ENCODE results near the gene PEMT.

PEMT gene

DNA sequence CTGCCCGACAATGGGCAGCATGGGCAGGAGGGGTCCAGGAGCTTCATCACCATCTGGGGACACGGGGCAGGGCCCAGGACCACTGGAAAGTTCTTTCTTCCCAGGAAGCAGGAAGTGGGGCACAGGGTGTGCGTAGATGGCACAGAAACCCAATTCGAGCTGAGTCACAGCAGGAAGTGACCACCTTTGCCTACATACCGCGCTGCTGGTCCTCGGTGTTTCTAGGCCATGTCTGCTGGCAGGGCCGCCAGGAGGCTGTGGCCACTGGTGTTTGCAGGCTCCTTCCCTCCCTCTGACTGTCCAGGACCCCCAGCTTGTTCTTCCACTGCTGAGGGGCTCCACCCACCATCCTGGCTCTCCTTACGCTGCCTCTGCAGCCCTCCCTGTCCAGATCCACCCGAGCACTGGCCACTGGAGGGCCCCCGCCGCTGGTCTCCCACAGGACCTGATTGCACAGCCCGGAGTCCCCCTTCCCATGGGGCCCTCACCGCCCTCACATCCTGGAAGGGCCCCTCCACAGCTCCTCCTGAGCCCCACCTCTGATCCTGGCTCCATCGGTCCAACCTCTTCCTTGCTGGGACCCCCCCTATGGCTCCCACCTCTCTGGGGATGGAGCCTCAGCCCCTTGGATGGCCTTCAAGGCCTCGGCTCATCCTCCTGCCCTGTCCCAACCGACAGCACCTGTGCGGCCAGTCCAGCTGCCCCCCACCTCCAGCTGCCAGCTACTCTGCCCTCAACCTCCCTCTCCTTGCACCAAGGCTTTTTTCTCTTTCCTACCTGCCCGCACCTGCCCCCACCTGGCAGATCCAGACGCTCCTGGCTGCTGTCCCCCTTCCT lies 80.8 kb downstream of the PEMT start:
- Histone ChIP-seq H3K27me3 (ENCODE audit: insufficient read depth, low read length) (no peaks in the 10 kb centered on the region), H3K9me2 (ENCODE audit: low read depth, low read length) (no peaks in the 10 kb centered on the region), H3F3A (ENCODE audit: insufficient read depth, low read length) (no peaks in the 10 kb centered on the region), H3K36me3 (ENCODE audit: insufficient read depth, low read length) (no peaks in the 10 kb centered on the region), H3K9ac (ENCODE audit: low read length) (no peak overlapping the region), H3K4me1 (ENCODE audit: insufficient read depth, low read length, severe bottlenecking) (no peaks in the 10 kb centered on the region), H3K79me2 (ENCODE audit: insufficient read depth, low read length) (no peaks in the 10 kb centered on the region), H2AFZ (ENCODE audit: low read length) (no peak overlapping the region), H3K9me3 (ENCODE audit: low read length) (no peaks in the 10 kb centered on the region), H3K4me3 (ENCODE audit: low read depth, low read length, poor library complexity, severe bottlenecking) (no peak overlapping the region), H3K4me2 (ENCODE audit: low read length) (no peak overlapping the region), H3K27ac (ENCODE audit: low read depth, low read length, poor library complexity, severe bottlenecking) (no peak overlapping the region), H4K20me1 (ENCODE audit: insufficient read depth, low read length) (no peaks in the 10 kb centered on the region)
- TF ChIP-seq EZH2 (IDR thresholded peaks at IDR 0.05; ENCODE audit: borderline replicate concordance, low read length): no peak
- TF ChIP-seq, protein P1, sequence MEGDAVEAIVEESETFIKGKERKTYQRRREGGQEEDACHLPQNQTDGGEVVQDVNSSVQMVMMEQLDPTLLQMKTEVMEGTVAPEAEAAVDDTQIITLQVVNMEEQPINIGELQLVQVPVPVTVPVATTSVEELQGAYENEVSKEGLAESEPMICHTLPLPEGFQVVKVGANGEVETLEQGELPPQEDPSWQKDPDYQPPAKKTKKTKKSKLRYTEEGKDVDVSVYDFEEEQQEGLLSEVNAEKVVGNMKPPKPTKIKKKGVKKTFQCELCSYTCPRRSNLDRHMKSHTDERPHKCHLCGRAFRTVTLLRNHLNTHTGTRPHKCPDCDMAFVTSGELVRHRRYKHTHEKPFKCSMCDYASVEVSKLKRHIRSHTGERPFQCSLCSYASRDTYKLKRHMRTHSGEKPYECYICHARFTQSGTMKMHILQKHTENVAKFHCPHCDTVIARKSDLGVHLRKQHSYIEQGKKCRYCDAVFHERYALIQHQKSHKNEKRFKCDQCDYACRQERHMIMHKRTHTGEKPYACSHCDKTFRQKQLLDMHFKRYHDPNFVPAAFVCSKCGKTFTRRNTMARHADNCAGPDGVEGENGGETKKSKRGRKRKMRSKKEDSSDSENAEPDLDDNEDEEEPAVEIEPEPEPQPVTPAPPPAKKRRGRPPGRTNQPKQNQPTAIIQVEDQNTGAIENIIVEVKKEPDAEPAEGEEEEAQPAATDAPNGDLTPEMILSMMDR (IDR thresholded peaks at IDR 0.05; ENCODE audit: low read length): no peak

- H3K4me3 ChIP-seq (ENCODE audit: low read depth, low read length, poor library complexity, severe bottlenecking): no peak overlapping the region
- no peaks in the 10 kb centered on the region for H3F3A ChIP-seq (ENCODE audit: insufficient read depth, low read length)
- no peak overlapping the region for H3K9ac ChIP-seq (ENCODE audit: low read length)
- H3K9me2 ChIP-seq (ENCODE audit: low read depth, low read length): no peaks in the 10 kb centered on the region
- no peak overlapping the region for H2AFZ ChIP-seq (ENCODE audit: low read length)
- no peaks in the 10 kb centered on the region for H3K27me3 ChIP-seq (ENCODE audit: insufficient read depth, low read length)
- H3K4me1 ChIP-seq (ENCODE audit: insufficient read depth, low read length, severe bottlenecking): no peaks in the 10 kb centered on the region
- H3K4me2 ChIP-seq (ENCODE audit: low read length): no peak overlapping the region
- H3K79me2 ChIP-seq (ENCODE audit: insufficient read depth, low read length): no peaks in the 10 kb centered on the region
- H3K9me3 ChIP-seq (ENCODE audit: low read length): no peaks in the 10 kb centered on the region
- no peaks in the 10 kb centered on the region for H4K20me1 ChIP-seq (ENCODE audit: insufficient read depth, low read length)
- TF ChIP-seq, protein P1 (IDR thresholded peaks at IDR 0.05; ENCODE audit: low read length): no peak
- TF ChIP-seq EZH2 (IDR thresholded peaks at IDR 0.05; ENCODE audit: borderline replicate concordance, low read length): no peak
- H3K27ac ChIP-seq (ENCODE audit: low read depth, low read length, poor library complexity, severe bottlenecking): no peak overlapping the region
- no peaks in the 10 kb centered on the region for H3K36me3 ChIP-seq (ENCODE audit: insufficient read depth, low read length)
Measured at GRCh38 chr17:17509601-17510425, 81.7 kb downstream of the PEMT start.

- TF ChIP-seq, protein P1 (IDR thresholded peaks at IDR 0.05; ENCODE audit: low read length): no peak
- no peak for TF ChIP-seq EZH2 (IDR thresholded peaks at IDR 0.05; ENCODE audit: borderline replicate concordance, low read length)
- Histone ChIP-seq H3K36me3 (ENCODE audit: insufficient read depth, low read length) (no peaks in the 10 kb centered on the region), H3K4me1 (ENCODE audit: insufficient read depth, low read length, severe bottlenecking) (no peaks in the 10 kb centered on the region), H3K27me3 (ENCODE audit: insufficient read depth, low read length) (no peaks in the 10 kb centered on the region), H3K4me2 (ENCODE audit: low read length) (no peak overlapping the region), H2AFZ (ENCODE audit: low read length) (no peak overlapping the region), H3K9me3 (ENCODE audit: low read length) (no peaks in the 10 kb centered on the region), H4K20me1 (ENCODE audit: insufficient read depth, low read length) (no peaks in the 10 kb centered on the region), H3K79me2 (ENCODE audit: insufficient read depth, low read length) (no peaks in the 10 kb centered on the region), H3F3A (ENCODE audit: insufficient read depth, low read length) (no peaks in the 10 kb centered on the region), H3K9me2 (ENCODE audit: low read depth, low read length) (no peaks in the 10 kb centered on the region), H3K9ac (ENCODE audit: low read length) (no peak overlapping the region), H3K27ac (ENCODE audit: low read depth, low read length, poor library complexity, severe bottlenecking) (no peak overlapping the region), H3K4me3 (ENCODE audit: low read depth, low read length, poor library complexity, severe bottlenecking) (no peak overlapping the region)
Measured at GRCh38 chr17:17508646-17509591, 82.6 kb downstream of the PEMT start.
